H1 (cell line): ENCODE data around the gene TSPAN5. TPM values are rescaled to one million over a fixed set of nuclear protein-coding genes. Genes with fewer than 3 reads are reported as not detected.

Source experiments
- CTCF ChIA-PET: fragments of 300-600 bp; sonication (Branson Sonifier 250); formaldehyde crosslinking; loops from one replicate; lab custom pipeline; 2021; ENCODE audit not compliant: partially characterized antibody; lab: Charles Lee
- POLR2A ChIA-PET: fragments of 300-600 bp; sonication (Branson Sonifier 250); formaldehyde crosslinking; loops from one replicate; lab custom pipeline; 2021; ENCODE audit warnings: inconsistent platforms; ENCODE audit not compliant: partially characterized antibody; lab: Charles Lee
- DNase-seq, 2 experiments: peaks; one replicate each; pipeline versions ENCODE4 v3.0.0 to v3.0.0-alpha.2; 2010 to 2022; ENCODE audit warnings: low spot score in 2 of 2, low read depth in 1 of 2, mixed read lengths in 1 of 2
- FAIRE-seq: peaks from 2 replicates; lab custom pipeline; 2011; peaks lifted over from hg19 to GRCh38; lab: Jason Lieb, UNC
- H2AFZ ChIP-seq: 2 replicates; pipeline ENCODE4 v1.8.1; 2012; ENCODE audit warnings: low read length, inconsistent platforms
- H2AK5ac ChIP-seq: 2 replicates; pipeline ENCODE4 v1.6.1; 2013; ENCODE audit warnings: low read depth, low read length
- H2BK120ac ChIP-seq: replicated peaks from 2 replicates; pipeline ENCODE3; 2013; ENCODE audit warnings: low read depth, low read length, inconsistent platforms
- H2BK12ac ChIP-seq: 2 replicates; pipeline ENCODE4 v1.6.1; 2013; ENCODE audit warnings: low read depth, low read length
- H2BK15ac ChIP-seq: 2 replicates; pipeline ENCODE4 v1.6.1; 2013; ENCODE audit warnings: low read length
- H2BK20ac ChIP-seq: 2 replicates; pipeline ENCODE4 v1.6.1; 2013; ENCODE audit warnings: low read length
- H2BK5ac ChIP-seq: 2 replicates; pipeline ENCODE4 v1.6.1; 2013; ENCODE audit warnings: low read depth, low read length
- H3K14ac ChIP-seq: 2 replicates; pipeline ENCODE4 v1.6.1; 2013; ENCODE audit warnings: inconsistent platforms; ENCODE audit not compliant: insufficient read length
- H3K18ac ChIP-seq: 2 replicates; pipeline ENCODE4 v1.6.1; 2013; ENCODE audit warnings: low read length; ENCODE audit errors: extremely low read depth
- H3K23ac ChIP-seq: 2 replicates; pipeline ENCODE4 v1.6.1; 2013; ENCODE audit warnings: inconsistent platforms; ENCODE audit not compliant: insufficient read length
- H3K23me2 ChIP-seq: 2 replicates; pipeline ENCODE4 v1.6.1; 2013; ENCODE audit warnings: low read depth, low read length
- H3K27ac ChIP-seq: 2 replicates; pipeline ENCODE4 v1.6.1; 2011; ENCODE audit warnings: low read depth, low read length, inconsistent platforms
- H3K27me3 ChIP-seq, 4 experiments: replicated peaks in 1 of 4; 1 replicate in 1 of 4; 2 replicates in 3 of 4; pipeline versions ENCODE4 v1.6.1 to v1.8.1; 2011 to 2013; ENCODE audit warnings: low read length in 3 of 4, mild to moderate bottlenecking in 3 of 4, inconsistent platforms in 2 of 4, mixed read lengths in 2 of 4, moderate library complexity in 1 of 4; ENCODE audit not compliant: control insufficient read depth in 3 of 4, insufficient read depth in 3 of 4; ENCODE audit errors: extremely low read depth in 1 of 4
- H3K36me3 ChIP-seq, 4 experiments: 2 replicates each; pipeline versions ENCODE4 v1.6.1 to v1.8.1; 2011 to 2013; ENCODE audit warnings: mild to moderate bottlenecking in 4 of 4, low read length in 3 of 4, moderate library complexity in 2 of 4, control low read depth in 1 of 4, inconsistent platforms in 1 of 4; ENCODE audit not compliant: insufficient read depth in 4 of 4, control insufficient read depth in 2 of 4
- H3K4ac ChIP-seq: replicated peaks from 2 replicates; pipeline ENCODE3; 2013; ENCODE audit warnings: low read length, low read depth, mixed read lengths, inconsistent platforms; ENCODE audit not compliant: insufficient read length
- H3K4me1 ChIP-seq, 4 experiments: replicated peaks in 1 of 4; 1 replicate in 1 of 4; 2 replicates in 3 of 4; pipeline versions ENCODE4 v1.6.1 to v1.8.1; 2011 to 2013; ENCODE audit warnings: low read length in 3 of 4, inconsistent platforms in 2 of 4, mixed read lengths in 1 of 4; ENCODE audit not compliant: insufficient read depth in 4 of 4, control insufficient read depth in 3 of 4
- H3K4me2 ChIP-seq, 2 experiments: 2 replicates each; pipeline versions ENCODE4 v1.6.1 to v1.8.1; 2011 to 2013; ENCODE audit warnings: low read depth in 2 of 2, low read length in 2 of 2, control low read depth in 1 of 2, inconsistent platforms in 1 of 2, mild to moderate bottlenecking in 1 of 2; ENCODE audit not compliant: insufficient read depth in 1 of 2
- H3K4me3 ChIP-seq, 4 experiments: fragments of 200-600, 300-600 bp in 1 of 4; sonication (generic), shearing (Covaris generic), sonication (Bioruptor Twin) in 1 of 4; 2 replicates each; pipeline versions ENCODE4 v1.5.1 to v1.8.1; 2011 to 2016; ENCODE audit warnings: low read length in 4 of 4, low read depth in 3 of 4, control low read depth in 2 of 4, inconsistent platforms in 2 of 4, mild to moderate bottlenecking in 2 of 4, mixed read lengths in 1 of 4, moderate library complexity in 1 of 4; ENCODE audit not compliant: insufficient read depth in 2 of 4; ENCODE audit errors: extremely low read depth in 1 of 4
- H3K56ac ChIP-seq: replicated peaks from 2 replicates; pipeline ENCODE3; 2013; ENCODE audit warnings: low read depth, mild to moderate bottlenecking, mixed read lengths, low read length, inconsistent platforms; ENCODE audit not compliant: insufficient read length
- H3K79me1 ChIP-seq: 2 replicates; pipeline ENCODE4 v1.6.1; 2013; ENCODE audit warnings: low read depth, low read length, control low read depth
- H3K79me2 ChIP-seq, 2 experiments: 2 replicates each; pipeline versions ENCODE4 v1.6.1 to v1.8.1; 2012 to 2013; ENCODE audit warnings: low read length in 2 of 2, mild to moderate bottlenecking in 2 of 2, inconsistent platforms in 1 of 2; ENCODE audit not compliant: insufficient read depth in 2 of 2, control insufficient read depth in 1 of 2
- H3K9ac ChIP-seq, 4 experiments: replicated peaks in 1 of 4; 1 replicate in 1 of 4; 2 replicates in 3 of 4; pipeline versions ENCODE4 v1.6.1 to v1.8.1; 2011 to 2013; ENCODE audit warnings: low read depth in 3 of 4, low read length in 3 of 4, control low read depth in 2 of 4, mild to moderate bottlenecking in 2 of 4, moderate library complexity in 2 of 4, inconsistent platforms in 1 of 4; ENCODE audit errors: extremely low read depth in 1 of 4
- H3K9me3 ChIP-seq, 2 experiments: 2 replicates each; pipeline versions ENCODE4 v1.6.1 to v1.8.1; 2012 to 2013; ENCODE audit warnings: mild to moderate bottlenecking in 2 of 2, moderate library complexity in 2 of 2, control low read depth in 1 of 2, inconsistent platforms in 1 of 2, low read depth in 1 of 2, low read length in 1 of 2, mixed read lengths in 1 of 2; ENCODE audit not compliant: insufficient read depth in 2 of 2
- H4K20me1 ChIP-seq, 2 experiments: replicated peaks in 1 of 2; 2 replicates each; pipeline versions ENCODE3 to v1.8.1; 2011 to 2013; ENCODE audit warnings: inconsistent platforms in 2 of 2, low read length in 2 of 2, mild to moderate bottlenecking in 1 of 2; ENCODE audit not compliant: insufficient read depth in 2 of 2, control insufficient read depth in 1 of 2
- H4K5ac ChIP-seq: 2 replicates; pipeline ENCODE4 v1.6.1; 2013; ENCODE audit warnings: low read length, low read depth, mixed read lengths, inconsistent platforms; ENCODE audit not compliant: insufficient read length
- H4K8ac ChIP-seq: 2 replicates; pipeline ENCODE4 v1.8.0; 2013; ENCODE audit warnings: mild to moderate bottlenecking, moderate library complexity, low read length, inconsistent platforms; ENCODE audit not compliant: insufficient read depth; ENCODE audit errors: extremely low read depth
- H4K91ac ChIP-seq: replicated peaks from 2 replicates; pipeline ENCODE3; 2013; ENCODE audit warnings: low read length, mixed read lengths, inconsistent platforms; ENCODE audit not compliant: insufficient read length
- CEBPB ChIP-seq: IDR thresholded peaks from 2 replicates; pipeline ENCODE4 v1.6.1; 2012; ENCODE audit warnings: low read depth, low read length
- USF2 ChIP-seq: IDR thresholded peaks from 2 replicates; pipeline ENCODE4 v1.6.1; 2011; ENCODE audit warnings: low read length, improper control_type of control experiment
- WGBS, 2 experiments: shearing (Covaris generic) in 1 of 2; methylation state at CpG; one replicate each; pipeline versions ENCODE4 v1.1.6 to v1.1.7; 2013 to 2015; ENCODE audit warnings: low lambda C conversion rate in 2 of 2, mixed read lengths in 2 of 2, inconsistent platforms in 1 of 2, low coverage in 1 of 2, missing lambda C conversion rate in 1 of 2; ENCODE audit not compliant: insufficient replicate concordance in 2 of 2, insufficient coverage in 1 of 2, insufficient read length in 1 of 2; ENCODE audit errors: extremely low coverage in 1 of 2, missing lambda C conversion rate in 1 of 2; 5-methylcytosine and 5-hydroxymethylcytosine counted together
- polyA plus RNA-seq, 7 experiments: library from polyadenylated mRNA; depleted of rRNA in 3 of 7; stranded (reverse) in 5 of 7; unstranded in 2 of 7; fragments of >200 nt in 5 of 7; fragments of 200-250 nt in 2 of 7; gene quantifications; 1 replicate in 5 of 7; 2 replicates in 1 of 7; 4 replicates in 1 of 7; pipeline versions ENCODE4 v1.2.1 to v1.2.3, GENCODE V29; 2011 to 2013; ENCODE audit warnings: missing spikeins in 2 of 7, mixed read lengths in 2 of 7
- total RNA-seq: library from RNA; stranded (reverse); fragmentation: NEBNext Ultra II Directional; extraction: Animal tissue kit (Norgen Biotek cat#: 25700); gene quantifications from 2 replicates; pipeline ENCODE4 v1.2.1, GENCODE V29; 2021

The TSPAN5 gene
- total and polyA plus RNA-seq, 2 of the 8 experiments (the other 6 are each of a cell fraction or from before 2014, with no cell fraction given) = 17.6 to 21.2 TPM

GRCh38 chr4:98686043-98686707, 27.8 kb upstream of the TSPAN5 start:
- Histone ChIP-seq H3K4me3 (no peak overlapping the region), H3K4ac (no peak overlapping the region), H3K23ac (no peak overlapping the region), H3K9ac (no peak overlapping the region), H2BK20ac (no peak overlapping the region), H2BK5ac (no peak overlapping the region), H3K4me2 (no peak overlapping the region), H2BK120ac (no peak overlapping the region), H4K5ac (no peak overlapping the region), H3K4me1 (no peaks in the 10 kb centered on the region; a peak in 1 of 7 replicates), H4K8ac (no peak overlapping the region), H3K56ac (no peak overlapping the region), H2BK12ac (no peak overlapping the region), H3K79me1 (no peaks in the 10 kb centered on the region), H3K79me2 (no peaks in the 10 kb centered on the region), H2AK5ac (no peak overlapping the region), H3K9me3 (no peaks in the 10 kb centered on the region), H3K36me3 (no peaks in the 10 kb centered on the region), H3K27me3 (no peaks in the 10 kb centered on the region), H3K14ac (no peak overlapping the region), H4K91ac (no peak overlapping the region), H3K27ac (no peak overlapping the region), H3K23me2 (no peaks in the 10 kb centered on the region), H2BK15ac (no peak overlapping the region), H4K20me1 (no peaks in the 10 kb centered on the region), H3K18ac (no peak overlapping the region), H2AFZ (no peak overlapping the region)
- POLR2A ChIA-PET = interaction anchor here (0.8 to 1.3 kb wide), 2 partner anchors 10 to 27 kb away, joined by 3 read pairs; no protein-coding TSS in a partner anchor
- TF ChIP-seq USF2 (no peak), CEBPB (peak; percentile 80)
- CTCF ChIA-PET = interaction anchor here (0.5 to 1.6 kb wide), 2 partner anchors 10 to 456 kb away, joined by 3 to 4 read pairs; no protein-coding TSS in a partner anchor
- DNase-seq (no peak), FAIRE-seq (no peak)
- WGBS, 2 experiments = 93% methylated on average over 3 of the region's 3 CpGs; no CpG with 5 or more reads in 1 of the 2 experiments
